Karpas-422 (cell line): ENCODE results near the gene RNF17. TPM values are rescaled to one million over a fixed set of nuclear protein-coding genes. Genes with fewer than 3 reads are reported as not detected.

Experiments used
- DNase-seq: peaks from one replicate; pipeline ENCODE4 v3.0.0-alpha.2; 2015
- H2AFZ ChIP-seq: fragments of 200-600 bp; sonication (generic); 2 replicates; pipeline ENCODE4 v1.6.1; 2014; ENCODE audit warnings: antibody characterized with exemption, low read length, mixed read lengths
- H3K27ac ChIP-seq: fragments of 200-600 bp; sonication (generic); 2 replicates; pipeline ENCODE4 v1.5.1; 2014; ENCODE audit warnings: mild to moderate bottlenecking, low read length, moderate library complexity
- H3K27me3 ChIP-seq: fragments of 200-600 bp; sonication (generic); 2 replicates; pipeline ENCODE4 v1.6.1; 2014; ENCODE audit warnings: low read length, mixed read lengths
- H3K36me3 ChIP-seq: fragments of 200-600 bp; sonication (generic); 2 replicates; pipeline ENCODE4 v1.6.1; 2014; ENCODE audit warnings: low read length, mixed read lengths; ENCODE audit not compliant: insufficient read depth
- H3K4me1 ChIP-seq: fragments of 200-600 bp; sonication (generic); 2 replicates; pipeline ENCODE4 v1.6.1; 2014; ENCODE audit warnings: mild to moderate bottlenecking, low read length, mixed read lengths
- H3K4me2 ChIP-seq: fragments of 200-600 bp; sonication (generic); 2 replicates; pipeline ENCODE4 v1.6.1; 2014; ENCODE audit warnings: low read length, low read depth, mild to moderate bottlenecking; ENCODE audit not compliant: poor library complexity, severe bottlenecking
- H3K4me3 ChIP-seq: fragments of 200-600 bp; sonication (generic); 2 replicates; pipeline ENCODE4 v1.5.1; 2014; ENCODE audit warnings: mild to moderate bottlenecking, antibody characterized with exemption, low read length, mixed read lengths
- H3K79me2 ChIP-seq: fragments of 200-600 bp; sonication (generic); 2 replicates; pipeline ENCODE4 v1.6.1; 2014; ENCODE audit warnings: mild to moderate bottlenecking, low read length, mixed read lengths
- H3K9ac ChIP-seq: fragments of 200-600 bp; sonication (generic); 2 replicates; pipeline ENCODE4 v1.6.0; 2014; ENCODE audit warnings: low read length
- H3K9me2 ChIP-seq: fragments of 200-600 bp; sonication (generic), shearing (Covaris generic); replicated peaks from 2 replicates; pipeline ENCODE4 v1.6.0; 2014; ENCODE audit warnings: mild to moderate bottlenecking, low read length, moderate library complexity; ENCODE audit not compliant: insufficient read depth
- H3K9me3 ChIP-seq: fragments of 300-700, 200-600 bp; sonication (generic); 2 replicates; pipeline ENCODE4 v1.6.1; 2014; ENCODE audit warnings: low read length, mixed read lengths
- H4K20me1 ChIP-seq: fragments of 200-600 bp; sonication (generic); 2 replicates; pipeline ENCODE4 v1.6.1; 2014; ENCODE audit warnings: mild to moderate bottlenecking, antibody characterized with exemption, low read length, low read depth; ENCODE audit not compliant: insufficient read depth
- total RNA-seq: library from RNA; depleted of rRNA; stranded (reverse); fragments of >200 nt; shearing (Covaris generic); gene quantifications from 2 replicates; pipeline ENCODE4 v1.2.3, GENCODE V29; 2014; ENCODE audit warnings: low replicate concordance

RNF17 gene
- total RNA-seq, 1 experiment from 2014 or later, result not detected

DNA sequence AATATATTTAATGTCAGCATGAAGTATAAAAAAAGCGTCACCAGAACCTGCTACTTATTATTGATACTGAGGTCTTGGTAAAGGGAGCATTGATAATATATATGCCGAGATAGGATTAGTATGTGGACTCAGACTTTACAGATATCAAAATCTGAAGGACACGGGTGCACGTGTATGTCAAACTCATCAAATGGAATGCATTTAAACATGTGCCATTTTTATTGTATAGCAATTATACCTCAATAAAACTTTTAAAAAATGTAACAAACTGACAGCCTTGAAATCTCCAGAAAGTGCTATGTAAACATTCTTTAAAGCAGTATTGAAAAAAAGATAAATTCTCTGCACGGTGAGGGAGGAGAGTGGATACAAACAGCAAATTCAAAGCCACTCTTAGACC lies 157.9 kb downstream of the RNF17 start:
- Histone ChIP-seq H3K4me3 (peak overlapping the region; percentile 87), H4K20me1 (no peaks in the 10 kb centered on the region), H3K9me3 (no peaks in the 10 kb centered on the region), H3K27me3 (no peaks in the 10 kb centered on the region), H3K36me3 (no peaks in the 10 kb centered on the region), H3K9ac (peak overlapping the region; percentile 86), H3K9me2 (no peaks in the 10 kb centered on the region), H3K79me2 (peaks cover 57% of the 10 kb centered on the region), H3K27ac (peak overlapping the region; percentile 63), H3K4me2 (peak overlapping the region; percentile 98), H2AFZ (peak overlapping the region; percentile 46; the same call in 1 of the 2 replicates), H3K4me1 (peaks cover 19% of the 10 kb centered on the region)
- peak; percentile 43 for DNase-seq

DNA sequence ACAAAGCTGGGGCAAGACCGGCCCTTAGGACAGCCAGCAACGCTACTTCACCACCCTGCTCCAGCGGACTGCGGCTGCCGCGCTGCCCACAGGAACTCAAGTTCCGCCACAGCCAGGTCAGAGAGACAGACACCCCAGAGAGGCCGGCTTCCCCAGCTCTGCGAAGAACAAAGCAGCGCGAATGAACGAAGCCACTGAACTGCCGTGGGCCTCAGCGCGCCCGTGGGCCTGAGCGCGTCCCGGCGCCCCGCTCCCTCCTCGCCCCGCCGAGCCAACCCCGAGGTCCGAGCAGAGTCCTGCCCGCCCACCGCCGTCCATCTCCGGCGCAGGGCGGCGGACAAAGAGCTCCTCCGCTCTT lies 158.4 kb downstream of the RNF17 start:
- H3K9me3 ChIP-seq, result no peaks in the 10 kb centered on the region
- H3K4me1 ChIP-seq, result peaks cover 19% of the 10 kb centered on the region
- H3K36me3 ChIP-seq, result no peaks in the 10 kb centered on the region
- no peaks in the 10 kb centered on the region for H3K9me2 ChIP-seq
- no peaks in the 10 kb centered on the region for H3K27me3 ChIP-seq
- peak; percentile 79 for DNase-seq
- H3K4me3 ChIP-seq, result peak overlapping the region; percentile 87
- peak overlapping the region; percentile 86 for H3K9ac ChIP-seq
- peak overlapping the region; percentile 98 for H3K4me2 ChIP-seq
- H2AFZ ChIP-seq, result peak overlapping the region; percentile 46; the same call in 1 of the 2 replicates
- H3K27ac ChIP-seq, result peak overlapping the region; percentile 63
- peaks cover 52% of the 10 kb centered on the region for H3K79me2 ChIP-seq
- H4K20me1 ChIP-seq, result no peaks in the 10 kb centered on the region

DNA sequence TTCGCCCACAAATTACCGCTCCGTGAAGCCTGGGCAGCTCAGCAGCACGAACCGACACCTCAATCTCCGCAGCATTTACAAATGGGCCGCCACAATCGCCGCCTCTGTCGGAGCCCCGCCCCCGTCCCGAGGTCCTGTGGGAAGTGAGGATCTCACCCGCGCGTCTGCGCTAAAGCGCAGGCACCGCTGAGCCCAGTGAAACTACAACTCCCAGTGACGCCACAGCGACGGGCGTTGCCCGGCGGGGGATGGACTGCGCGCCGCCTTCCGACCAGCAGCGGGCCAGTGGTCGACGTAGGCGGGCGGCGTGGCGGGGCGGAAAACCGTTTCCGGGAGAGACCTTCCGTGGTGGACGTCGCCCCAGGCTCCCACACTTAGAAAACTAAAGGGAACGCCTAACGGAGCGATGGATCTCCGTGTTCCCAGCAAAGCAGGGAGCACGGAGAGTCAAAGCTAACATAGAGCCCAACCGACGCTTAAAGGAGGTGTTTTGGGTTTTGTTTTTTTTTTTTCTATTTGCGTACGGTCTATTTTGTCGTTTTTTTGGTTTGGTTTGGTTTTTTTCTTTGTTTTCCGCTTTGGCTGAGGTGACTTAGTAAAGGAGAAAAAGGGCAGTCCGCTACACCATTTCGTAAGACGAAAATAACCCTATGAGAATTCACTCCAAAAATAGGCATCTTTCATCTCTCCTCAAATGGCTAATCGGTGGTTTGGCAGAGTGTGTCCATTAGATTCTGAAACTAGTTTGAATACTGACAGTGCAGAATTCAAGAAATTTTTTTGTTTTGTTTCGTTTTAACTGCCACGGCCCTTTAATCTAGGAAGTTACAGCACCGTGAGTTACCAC lies 159.0 kb downstream of the RNF17 start:
- Histone ChIP-seq H3K9me2 (no peaks in the 10 kb centered on the region), H3K9ac (peak overlapping the region; percentile 86), H3K4me1 (peaks cover 17% of the 10 kb centered on the region), H3K79me2 (peaks cover 46% of the 10 kb centered on the region), H2AFZ (peak overlapping the region; percentile 84), H3K9me3 (no peaks in the 10 kb centered on the region), H3K4me2 (peak overlapping the region; percentile 98), H4K20me1 (no peaks in the 10 kb centered on the region), H3K4me3 (peak overlapping the region; percentile 87), H3K27ac (peak overlapping the region; percentile 82), H3K27me3 (no peaks in the 10 kb centered on the region), H3K36me3 (no peaks in the 10 kb centered on the region)
- peak; percentile 98 for DNase-seq

DNA sequence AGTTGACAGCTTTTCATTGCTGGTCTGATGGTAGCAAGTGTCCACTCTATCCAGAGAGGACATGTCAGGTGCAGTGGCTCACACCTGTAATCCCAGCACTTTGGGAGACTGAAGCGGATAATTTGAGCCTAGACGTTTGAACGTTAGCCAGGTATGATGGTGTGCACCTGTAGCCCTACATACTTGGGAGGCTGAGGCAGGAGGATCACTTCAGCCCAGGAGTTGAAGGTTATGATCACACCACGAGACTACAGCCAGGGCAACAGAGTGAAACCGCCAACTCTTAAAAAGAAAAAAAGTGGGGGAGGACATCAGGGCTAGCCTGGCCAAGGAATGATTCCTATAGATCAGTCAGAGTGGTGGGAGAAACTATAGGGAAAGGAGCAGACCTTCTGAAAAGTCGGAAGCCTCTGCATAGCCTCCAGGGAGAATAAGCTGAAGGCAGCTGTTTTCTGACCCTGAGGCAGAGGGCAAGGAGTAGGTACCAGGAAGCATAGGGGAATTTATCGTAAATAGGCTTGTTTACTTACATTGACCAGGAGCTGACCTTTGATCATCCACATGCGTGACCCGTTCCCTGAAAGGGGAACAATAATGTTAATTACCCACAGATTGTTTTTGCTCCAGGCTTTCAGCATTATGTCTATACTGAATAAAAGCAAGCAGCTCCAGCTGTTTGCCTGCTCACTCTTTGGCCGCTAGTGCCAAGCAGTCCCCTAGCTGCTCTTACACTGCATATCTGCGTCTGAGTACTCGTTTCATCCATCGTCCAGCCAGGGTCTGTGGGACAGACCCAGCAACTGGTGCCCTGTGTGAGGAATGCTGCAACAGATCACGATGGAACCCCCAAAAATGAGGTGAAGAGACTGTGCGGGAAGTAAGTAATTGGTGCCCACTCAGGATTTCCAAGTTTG lies 161.6 kb downstream of the RNF17 start:
- Histone ChIP-seq H3K9me2 (no peaks in the 10 kb centered on the region), H3K4me1 (peaks cover 16% of the 10 kb centered on the region), H3K27me3 (no peaks in the 10 kb centered on the region), H3K36me3 (no peaks in the 10 kb centered on the region), H3K79me2 (peaks cover 20% of the 10 kb centered on the region), H3K9me3 (no peaks in the 10 kb centered on the region), H3K4me2 (no peak overlapping the region), H4K20me1 (no peaks in the 10 kb centered on the region), H3K27ac (no peak overlapping the region), H2AFZ (no peak overlapping the region), H3K9ac (no peak overlapping the region), H3K4me3 (no peak overlapping the region)
- no peak for DNase-seq

DNA sequence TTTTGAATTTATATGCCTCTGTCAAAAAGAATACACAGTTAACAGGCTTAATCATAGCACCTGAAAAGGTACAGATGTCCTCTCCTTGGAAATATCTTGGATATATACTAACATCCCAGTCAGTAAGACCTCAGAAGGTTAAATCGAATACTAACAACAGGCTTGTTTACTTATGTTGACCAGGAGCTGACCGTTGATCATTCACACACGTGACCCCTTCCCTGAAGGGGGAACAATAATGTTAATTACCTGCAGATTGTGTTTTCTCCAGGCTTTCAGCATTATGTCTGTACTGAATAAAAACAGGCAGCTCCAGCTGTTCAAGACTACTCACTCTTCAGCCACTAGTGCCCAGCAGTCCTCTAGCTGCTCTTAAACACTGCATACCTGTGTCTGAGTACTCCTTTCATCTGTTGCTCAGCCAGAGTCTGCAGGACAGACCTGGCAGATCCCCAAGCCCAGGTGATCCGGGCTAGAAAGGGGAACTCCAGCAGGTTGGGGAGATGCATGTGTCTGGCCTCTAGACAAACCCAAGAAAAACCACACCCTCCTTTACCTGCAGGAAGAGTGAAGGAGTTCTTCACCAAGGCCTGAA lies 163.9 kb downstream of the RNF17 start:
- H3K9me3 ChIP-seq, result no peaks in the 10 kb centered on the region
- H3K36me3 ChIP-seq, result no peaks in the 10 kb centered on the region
- no peak overlapping the region for H2AFZ ChIP-seq
- no peaks in the 10 kb centered on the region for H3K79me2 ChIP-seq
- no peaks in the 10 kb centered on the region for H3K27me3 ChIP-seq
- no peak for DNase-seq
- H4K20me1 ChIP-seq, result no peaks in the 10 kb centered on the region
- H3K9me2 ChIP-seq, result no peaks in the 10 kb centered on the region
- no peak overlapping the region for H3K4me2 ChIP-seq
- no peak overlapping the region for H3K9ac ChIP-seq
- no peak overlapping the region for H3K4me3 ChIP-seq
- no peak overlapping the region for H3K27ac ChIP-seq
- H3K4me1 ChIP-seq, result peaks cover 5% of the 10 kb centered on the region

DNA sequence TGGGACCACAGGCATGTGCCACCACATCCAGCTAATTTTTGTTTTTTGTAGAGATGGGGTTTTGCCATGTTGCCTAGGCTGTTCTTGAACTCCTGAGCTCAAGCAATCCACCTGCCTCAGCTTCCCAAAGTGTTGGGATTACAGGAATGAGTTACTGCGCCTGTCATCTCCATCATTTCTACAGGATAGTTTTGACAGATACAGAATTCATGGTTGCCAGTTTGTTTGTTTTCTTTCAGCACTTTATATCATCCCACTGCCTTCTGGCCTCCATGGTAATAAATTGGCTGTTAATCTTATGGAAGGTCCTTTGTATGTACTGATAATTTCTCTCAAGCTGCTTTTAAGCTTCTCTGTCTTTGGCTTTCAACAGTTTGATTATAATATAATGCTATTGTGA lies 165.2 kb downstream of the RNF17 start:
- no peak overlapping the region for H3K9ac ChIP-seq
- H4K20me1 ChIP-seq, result no peaks in the 10 kb centered on the region
- no peak overlapping the region for H3K4me2 ChIP-seq
- H3K9me2 ChIP-seq, result no peaks in the 10 kb centered on the region
- no peak overlapping the region for H3K27ac ChIP-seq
- no peaks in the 10 kb centered on the region for H3K9me3 ChIP-seq
- no peaks in the 10 kb centered on the region for H3K4me1 ChIP-seq
- no peak for DNase-seq
- H3K27me3 ChIP-seq, result no peaks in the 10 kb centered on the region
- H3K79me2 ChIP-seq, result no peaks in the 10 kb centered on the region
- H3K4me3 ChIP-seq, result no peak overlapping the region
- H3K36me3 ChIP-seq, result no peaks in the 10 kb centered on the region
- H2AFZ ChIP-seq, result no peak overlapping the region
